HEK293T (cell line): ENCODE measurements around the gene CAMK1D.

Experiments
- ARNT ChIP-seq: fragments of 450-650 bp; IDR thresholded peaks from 2 replicates; pipeline ENCODE4 v1.6.1; 2017; ENCODE audit warnings: mild to moderate bottlenecking
- CTBP1 ChIP-seq: fragments of 450-650 bp; IDR thresholded peaks from 2 replicates; pipeline ENCODE4 v1.6.1; 2016; ENCODE audit warnings: borderline replicate concordance
- FOXA1 ChIP-seq: fragments of 450-650 bp; IDR thresholded peaks from 2 replicates; pipeline ENCODE4 v1.6.1; 2016; ENCODE audit warnings: mild to moderate bottlenecking
- FOXK2 ChIP-seq: fragments of 450-650 bp; IDR thresholded peaks from 2 replicates; pipeline ENCODE4 v1.6.1; 2016; ENCODE audit warnings: mild to moderate bottlenecking
- FOXM1 ChIP-seq: fragments of 450-650 bp; IDR thresholded peaks from 2 replicates; pipeline ENCODE4 v1.6.1; 2017; ENCODE audit warnings: mild to moderate bottlenecking, borderline replicate concordance
- L3MBTL2 ChIP-seq: fragments of 450-650 bp; conservative IDR thresholded peaks from 2 replicates; pipeline ENCODE4 v1.6.1; 2016; ENCODE audit warnings: mild to moderate bottlenecking
- NFRKB ChIP-seq: fragments of 450-650 bp; IDR thresholded peaks from 2 replicates; pipeline ENCODE4 v1.6.1; 2016; ENCODE audit warnings: mild to moderate bottlenecking, moderate library complexity
- SP1 ChIP-seq: fragments of 450-650 bp; IDR thresholded peaks from 2 replicates; pipeline ENCODE4 v1.6.1; 2017
- SUZ12 ChIP-seq: fragments of 450-650 bp; IDR thresholded peaks from 2 replicates; pipeline ENCODE4 v1.6.1; 2016; ENCODE audit warnings: mild to moderate bottlenecking
- TARDBP ChIP-seq: fragments of 450-650 bp; IDR thresholded peaks from 2 replicates; pipeline ENCODE4 v1.6.1; 2016
- ZNF384 ChIP-seq: fragments of 450-650 bp; IDR thresholded peaks from 2 replicates; pipeline ENCODE4 v1.6.1; 2016
- TF ChIP-seq, protein P1 (sequence below): fragments of 450-650 bp; IDR thresholded peaks from 2 replicates; pipeline ENCODE4 v1.6.1; 2016

DNA sequence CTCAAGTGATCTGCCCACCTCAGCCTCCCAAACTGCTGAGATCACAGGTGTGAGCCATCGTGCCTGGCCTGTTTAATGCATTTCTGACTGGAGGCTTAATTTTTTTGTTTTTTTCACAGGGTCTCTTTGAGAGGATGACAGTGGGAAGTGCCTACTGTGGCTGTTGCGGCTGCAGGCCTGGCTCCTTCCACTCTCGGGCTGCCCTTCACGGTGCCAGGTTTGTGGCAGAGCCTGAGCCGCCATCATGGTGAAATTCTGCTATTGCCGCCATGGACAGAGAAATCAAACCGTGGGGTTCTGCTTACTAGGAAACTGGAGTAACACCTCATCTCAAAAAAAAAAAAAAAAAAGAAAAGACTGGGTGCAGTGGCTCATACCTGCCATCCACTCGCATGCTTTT lies 142.7 kb downstream of the CAMK1D start:
- TF ChIP-seq FOXM1 = no peak
- no peak for TF ChIP-seq ARNT
- TF ChIP-seq FOXA1 = no peak
- TF ChIP-seq TARDBP = no peak
- TF ChIP-seq, protein P1, sequence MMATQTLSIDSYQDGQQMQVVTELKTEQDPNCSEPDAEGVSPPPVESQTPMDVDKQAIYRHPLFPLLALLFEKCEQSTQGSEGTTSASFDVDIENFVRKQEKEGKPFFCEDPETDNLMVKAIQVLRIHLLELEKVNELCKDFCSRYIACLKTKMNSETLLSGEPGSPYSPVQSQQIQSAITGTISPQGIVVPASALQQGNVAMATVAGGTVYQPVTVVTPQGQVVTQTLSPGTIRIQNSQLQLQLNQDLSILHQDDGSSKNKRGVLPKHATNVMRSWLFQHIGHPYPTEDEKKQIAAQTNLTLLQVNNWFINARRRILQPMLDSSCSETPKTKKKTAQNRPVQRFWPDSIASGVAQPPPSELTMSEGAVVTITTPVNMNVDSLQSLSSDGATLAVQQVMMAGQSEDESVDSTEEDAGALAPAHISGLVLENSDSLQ = no peak
- TF ChIP-seq NFRKB = no peak
- no peak for TF ChIP-seq SP1
- no peak for TF ChIP-seq SUZ12
- TF ChIP-seq ZNF384 = no peak
- no peak for TF ChIP-seq FOXK2
- TF ChIP-seq L3MBTL2 = no peak
- TF ChIP-seq CTBP1 = no peak
